SK-N-SH (cell line): ENCODE data around the gene RND3. TPM values are rescaled to one million over a fixed set of nuclear protein-coding genes. Genes with fewer than 3 reads are reported as not detected.

Experiments used
- CTCF ChIA-PET: fragments of 300-600, 350-600 bp; formaldehyde crosslinking; extraction: SDS; loops from one replicate; lab custom pipeline; 2021; lab: Yijun Ruan, JAX
- POLR2A ChIA-PET: fragments of 350-600 bp; sonication (Branson Sonifier 250); formaldehyde crosslinking; extraction: SDS; loops from one replicate; lab custom pipeline; 2020; ENCODE audit warnings: antibody characterized with exemption, inconsistent platforms; lab: Yijun Ruan, JAX
- DNase-seq: peaks from one replicate; pipeline ENCODE4 v3.0.0; 2012
- H2AFZ ChIP-seq: fragments of 200-600 bp; sonication (generic); 2 replicates; pipeline ENCODE4 v1.8.1; 2016; ENCODE audit warnings: antibody characterized with exemption, mild to moderate bottlenecking, low read depth
- H3F3A ChIP-seq: fragments of 200-600 bp; sonication (generic); replicated peaks from 2 replicates; pipeline ENCODE3; 2016; ENCODE audit warnings: antibody characterized with exemption, mild to moderate bottlenecking; ENCODE audit not compliant: insufficient read depth
- H3K27ac ChIP-seq, 2 experiments: fragments of 200-500 bp in 1 of 2; fragments of 200-600 bp in 1 of 2; sonication (Bioruptor generic) in 1 of 2; sonication (generic), shearing (Covaris generic) in 1 of 2; 2 replicates each; pipeline versions ENCODE4 v1.5.1 to v1.6.1; 2014 to 2016; ENCODE audit warnings: low read depth in 2 of 2, inconsistent platforms in 1 of 2, low read length in 1 of 2, mild to moderate bottlenecking in 1 of 2, mixed read lengths in 1 of 2
- H3K27me3 ChIP-seq: fragments of 200-600 bp; sonication (generic), shearing (Covaris generic); 2 replicates; pipeline ENCODE4 v1.6.1; 2016; ENCODE audit warnings: mixed run types; ENCODE audit not compliant: insufficient read depth
- H3K36me3 ChIP-seq, 2 experiments: fragments of 200-500 bp in 1 of 2; fragments of 200-600 bp in 1 of 2; sonication (Bioruptor generic) in 1 of 2; sonication (generic) in 1 of 2; replicated peaks in 1 of 2; 2 replicates each; pipeline versions ENCODE3 to v1.5.1; 2014 to 2016; ENCODE audit warnings: low read length in 1 of 2, mild to moderate bottlenecking in 1 of 2; ENCODE audit not compliant: insufficient read depth in 2 of 2, control insufficient read depth in 1 of 2
- H3K4me1 ChIP-seq, 2 experiments: fragments of 200-500 bp in 1 of 2; fragments of 200-600 bp in 1 of 2; sonication (Bioruptor generic) in 1 of 2; sonication (generic), shearing (Covaris generic) in 1 of 2; 2 replicates each; pipeline versions ENCODE4 v1.5.1 to v1.6.1; 2014 to 2016; ENCODE audit warnings: low read depth in 1 of 2, low read length in 1 of 2, mixed run types in 1 of 2; ENCODE audit not compliant: insufficient read depth in 2 of 2, control insufficient read depth in 1 of 2
- H3K4me2 ChIP-seq: fragments of 200-600 bp; sonication (generic), shearing (Covaris generic); 2 replicates; pipeline ENCODE4 v1.6.1; 2017; ENCODE audit warnings: mixed run types
- H3K4me3 ChIP-seq, 2 experiments: fragments of 200-500 bp in 1 of 2; fragments of 200-600 bp in 1 of 2; sonication (Bioruptor generic) in 1 of 2; sonication (generic), shearing (Covaris generic) in 1 of 2; 2 replicates each; pipeline versions ENCODE4 v1.5.1 to v1.8.1; 2014 to 2016; ENCODE audit warnings: low read depth in 2 of 2, inconsistent platforms in 1 of 2, low read length in 1 of 2, mild to moderate bottlenecking in 1 of 2, mixed read lengths in 1 of 2, moderate library complexity in 1 of 2
- H3K79me2 ChIP-seq: fragments of 200-600 bp; sonication (generic); 2 replicates; pipeline ENCODE4 v1.8.1; 2017; ENCODE audit warnings: mild to moderate bottlenecking; ENCODE audit not compliant: insufficient read depth
- H3K9ac ChIP-seq: fragments of 200-600 bp; sonication (generic); 2 replicates; pipeline ENCODE4 v1.6.1; 2017; ENCODE audit warnings: mixed run types
- H3K9me2 ChIP-seq: fragments of 200-600 bp; sonication (generic); 2 replicates; pipeline ENCODE4 v1.6.1; 2017; ENCODE audit warnings: mixed run types
- H3K9me3 ChIP-seq: fragments of 200-600 bp; sonication (generic); 2 replicates; pipeline ENCODE4 v1.6.1; 2017; ENCODE audit warnings: mixed run types, mild to moderate bottlenecking, moderate library complexity
- H4K20me1 ChIP-seq: fragments of 200-600 bp; sonication (generic); 2 replicates; pipeline ENCODE4 v1.6.1; 2017; ENCODE audit warnings: mild to moderate bottlenecking, mixed run types; ENCODE audit not compliant: insufficient read depth
- CHD2 ChIP-seq: fragments of 150-350 bp; IDR thresholded peaks from 2 replicates; pipeline ENCODE4 v1.6.1; 2018; ENCODE audit warnings: low read length; ENCODE audit not compliant: partially characterized antibody
- ELF1 ChIP-seq: IDR thresholded peaks from 2 replicates; pipeline ENCODE4 v1.4.0; 2012
- EP300 ChIP-seq, 2 experiments: IDR thresholded peaks; 2 replicates each; pipeline versions ENCODE4 v1.4.0 to v1.6.1; 2012; ENCODE audit warnings: borderline replicate concordance in 1 of 2, low read depth in 1 of 2, low read length in 1 of 2
- EZH2phosphoT487 ChIP-seq: fragments of 200-600 bp; sonication (generic); IDR thresholded peaks from 2 replicates; pipeline ENCODE4 v1.6.1; 2017; ENCODE audit warnings: low read depth, mixed run types, mild to moderate bottlenecking, antibody characterized with exemption, moderate library complexity, borderline replicate concordance
- FOSL2 ChIP-seq: IDR thresholded peaks from 2 replicates; pipeline ENCODE4 v1.4.0; 2012; ENCODE audit warnings: low read depth, mild to moderate bottlenecking, moderate library complexity, borderline replicate concordance
- FOXM1 ChIP-seq: IDR thresholded peaks from 2 replicates; pipeline ENCODE4 v1.4.0; 2012; ENCODE audit warnings: low read depth, mild to moderate bottlenecking
- GABPA ChIP-seq: IDR thresholded peaks from 2 replicates; pipeline ENCODE4 v1.4.0; 2012; ENCODE audit warnings: low read depth, mild to moderate bottlenecking
- NFIC ChIP-seq: IDR thresholded peaks from 2 replicates; pipeline ENCODE4 v1.4.0; 2012; ENCODE audit warnings: borderline replicate concordance
- POLR2AphosphoS5 ChIP-seq: IDR thresholded peaks from 2 replicates; pipeline ENCODE4 v1.6.1; 2012; ENCODE audit warnings: low read depth, low read length
- RAD21 ChIP-seq: IDR thresholded peaks from 2 replicates; pipeline ENCODE4 v1.6.1; 2012; ENCODE audit warnings: mild to moderate bottlenecking, low read length
- SIN3A ChIP-seq: IDR thresholded peaks from 2 replicates; pipeline ENCODE4 v1.6.1; 2012; ENCODE audit warnings: low read depth, mild to moderate bottlenecking, low read length, moderate library complexity, borderline replicate concordance
- TAF1 ChIP-seq: IDR thresholded peaks from 2 replicates; pipeline ENCODE4 v1.6.1; 2012; ENCODE audit warnings: low read depth, mild to moderate bottlenecking, low read length, moderate library complexity, borderline replicate concordance
- TCF12 ChIP-seq: IDR thresholded peaks from 2 replicates; pipeline ENCODE4 v1.4.0; 2012
- WGBS: methylation state at CpG from one replicate; pipeline ENCODE4 v1.1.6; 2017; ENCODE audit warnings: low lambda C conversion rate; 5-methylcytosine and 5-hydroxymethylcytosine counted together
- polyA plus RNA-seq, 3 experiments: library from polyadenylated mRNA; depleted of rRNA; stranded (reverse); fragments of >200 nt; gene quantifications; 2 replicates each; pipeline ENCODE4 v1.2.3, GENCODE V29; 2012
- TF ChIP-seq, protein P1 (sequence below): fragments of 150-350 bp; IDR thresholded peaks from 2 replicates; pipeline ENCODE4 v1.6.1; 2016; ENCODE audit warnings: mild to moderate bottlenecking, low read depth, low read length
- TF ChIP-seq, protein P2 (sequence below): IDR thresholded peaks from 2 replicates; pipeline ENCODE4 v1.4.0; 2012; ENCODE audit warnings: low read depth, borderline replicate concordance
- TF ChIP-seq, protein P3 (sequence below): fragments of 150-350 bp; IDR thresholded peaks from 2 replicates; pipeline ENCODE4 v1.6.1; 2017; ENCODE audit warnings: antibody characterized with exemption, low read length, low read depth, borderline replicate concordance
- TF ChIP-seq, protein P4 (sequence below): IDR thresholded peaks from 2 replicates; pipeline ENCODE4 v1.6.1; 2012; ENCODE audit warnings: mild to moderate bottlenecking, low read depth, low read length, moderate library complexity
- TF ChIP-seq, protein P5 (sequence below): IDR thresholded peaks from 2 replicates; pipeline ENCODE4 v1.4.0; 2012; ENCODE audit warnings: low read depth, borderline replicate concordance

RND3 gene
- polyA plus RNA-seq, 1 of the 3 experiments (the other 2 are of a cell fraction) = 49.7 TPM

DNA sequence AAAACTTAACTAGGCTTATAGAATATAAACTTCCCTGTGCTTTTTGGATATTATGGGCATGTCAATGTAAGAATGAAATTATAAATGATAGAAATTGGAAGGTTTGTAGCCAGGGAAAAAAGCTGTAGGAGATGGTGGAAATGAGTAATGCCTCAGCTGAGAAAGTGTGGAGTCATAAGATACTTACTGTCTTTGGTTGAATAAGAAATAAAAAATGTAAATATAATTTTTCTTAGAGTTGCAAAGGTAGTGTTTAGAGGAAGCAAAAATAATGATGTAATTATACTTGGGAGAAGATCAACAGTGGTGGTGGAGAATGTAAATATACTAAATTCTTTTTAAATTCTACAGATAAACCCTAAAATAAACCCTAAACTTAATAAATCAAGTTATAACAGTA, 26.2 kb upstream of the RND3 start (continued):
- TF ChIP-seq EP300 (IDR thresholded peaks at IDR 0.05; ENCODE audit: borderline replicate concordance in 1 of 2, low read depth in 1 of 2, low read length in 1 of 2) = peak in 1 of 2 experiments; percentile 17; a peak in 1 of 4 replicates
- TF ChIP-seq RAD21 = no peak
- TF ChIP-seq, protein P1, sequence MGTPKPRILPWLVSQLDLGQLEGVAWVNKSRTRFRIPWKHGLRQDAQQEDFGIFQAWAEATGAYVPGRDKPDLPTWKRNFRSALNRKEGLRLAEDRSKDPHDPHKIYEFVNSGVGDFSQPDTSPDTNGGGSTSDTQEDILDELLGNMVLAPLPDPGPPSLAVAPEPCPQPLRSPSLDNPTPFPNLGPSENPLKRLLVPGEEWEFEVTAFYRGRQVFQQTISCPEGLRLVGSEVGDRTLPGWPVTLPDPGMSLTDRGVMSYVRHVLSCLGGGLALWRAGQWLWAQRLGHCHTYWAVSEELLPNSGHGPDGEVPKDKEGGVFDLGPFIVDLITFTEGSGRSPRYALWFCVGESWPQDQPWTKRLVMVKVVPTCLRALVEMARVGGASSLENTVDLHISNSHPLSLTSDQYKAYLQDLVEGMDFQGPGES = no peak
- TF ChIP-seq TCF12 = 0 out of 2 replicates have a peak, but pooled peaks have one; percentile 16
- TF ChIP-seq TAF1 = no peak
- TF ChIP-seq, protein P2, sequence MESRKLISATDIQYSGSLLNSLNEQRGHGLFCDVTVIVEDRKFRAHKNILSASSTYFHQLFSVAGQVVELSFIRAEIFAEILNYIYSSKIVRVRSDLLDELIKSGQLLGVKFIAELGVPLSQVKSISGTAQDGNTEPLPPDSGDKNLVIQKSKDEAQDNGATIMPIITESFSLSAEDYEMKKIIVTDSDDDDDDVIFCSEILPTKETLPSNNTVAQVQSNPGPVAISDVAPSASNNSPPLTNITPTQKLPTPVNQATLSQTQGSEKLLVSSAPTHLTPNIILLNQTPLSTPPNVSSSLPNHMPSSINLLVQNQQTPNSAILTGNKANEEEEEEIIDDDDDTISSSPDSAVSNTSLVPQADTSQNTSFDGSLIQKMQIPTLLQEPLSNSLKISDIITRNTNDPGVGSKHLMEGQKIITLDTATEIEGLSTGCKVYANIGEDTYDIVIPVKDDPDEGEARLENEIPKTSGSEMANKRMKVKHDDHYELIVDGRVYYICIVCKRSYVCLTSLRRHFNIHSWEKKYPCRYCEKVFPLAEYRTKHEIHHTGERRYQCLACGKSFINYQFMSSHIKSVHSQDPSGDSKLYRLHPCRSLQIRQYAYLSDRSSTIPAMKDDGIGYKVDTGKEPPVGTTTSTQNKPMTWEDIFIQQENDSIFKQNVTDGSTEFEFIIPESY = no peak
- TF ChIP-seq SIN3A = no peak
- no peak for TF ChIP-seq ELF1
- TF ChIP-seq FOSL2 = peak; percentile 38; the same call in 1 of the 2 replicates
- TF ChIP-seq NFIC = no peak
- TF ChIP-seq CHD2 = no peak
- no peak for TF ChIP-seq EZH2phosphoT487
- TF ChIP-seq, all 33 proteins: peak for 3

DNA sequence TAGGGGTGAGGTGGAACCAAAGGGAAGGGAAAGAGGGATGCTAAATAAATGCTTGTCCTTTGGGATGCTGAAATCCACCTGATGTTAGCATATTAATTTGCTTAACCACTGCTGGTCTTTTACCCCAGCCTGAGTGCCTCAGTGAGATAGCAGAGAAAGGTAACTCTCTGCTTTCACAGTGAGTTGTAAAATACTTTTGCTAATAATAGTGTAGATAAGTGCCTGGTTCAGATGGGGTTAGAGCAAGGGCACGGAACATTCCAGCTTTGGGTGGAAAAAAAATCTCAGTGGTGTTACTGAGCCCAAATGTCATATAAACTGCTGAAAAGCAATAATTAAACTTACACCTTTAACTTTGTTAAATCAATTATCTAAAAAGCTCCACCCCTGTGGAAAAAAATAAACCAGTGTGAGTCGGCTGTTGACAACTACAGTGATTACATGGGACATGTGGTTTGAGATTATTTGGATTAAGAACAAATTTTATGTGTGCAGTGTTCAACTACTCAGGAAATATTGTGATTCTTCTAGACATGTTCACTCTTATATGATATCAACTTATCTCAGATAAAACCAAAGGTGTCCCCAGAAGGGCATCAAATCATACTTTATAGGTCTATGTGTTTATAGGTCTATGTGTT, 21.1 kb upstream of the RND3 start:
- Histone ChIP-seq H3K4me1 (peaks cover 0 to 5% of the 10 kb centered on the region in 2 experiments; a peak in 2 of 4 replicates), H3K79me2 (no peaks in the 10 kb centered on the region), H3F3A (peaks cover 4% of the 10 kb centered on the region), H3K4me2 (no peak overlapping the region), H3K4me3 (no peak overlapping the region), H4K20me1 (no peaks in the 10 kb centered on the region), H2AFZ (no peak overlapping the region), H3K27ac (no peak overlapping the region), H3K9me2 (no peaks in the 10 kb centered on the region), H3K36me3 (no peaks in the 10 kb centered on the region), H3K27me3 (no peaks in the 10 kb centered on the region), H3K9ac (no peak overlapping the region), H3K9me3 (no peaks in the 10 kb centered on the region)
- 98% methylated on average over 2 of the region's 2 CpGs for WGBS
- ChIA-PET POLR2A (no interaction called here), CTCF (no interaction called here)
- no peak for DNase-seq
- TF ChIP-seq, protein P1 = no peak
- TF ChIP-seq ELF1 (no peak), POLR2AphosphoS5 (no peak), RAD21 (no peak), EZH2phosphoT487 (no peak), CHD2 (no peak), GABPA (no peak), SIN3A (no peak), EP300 (IDR thresholded peaks at IDR 0.05; ENCODE audit: borderline replicate concordance in 1 of 2, low read depth in 1 of 2, low read length in 1 of 2) (no peak), FOSL2 (no peak), FOXM1 (no peak), TCF12 (no peak)
- TF ChIP-seq, protein P3, sequence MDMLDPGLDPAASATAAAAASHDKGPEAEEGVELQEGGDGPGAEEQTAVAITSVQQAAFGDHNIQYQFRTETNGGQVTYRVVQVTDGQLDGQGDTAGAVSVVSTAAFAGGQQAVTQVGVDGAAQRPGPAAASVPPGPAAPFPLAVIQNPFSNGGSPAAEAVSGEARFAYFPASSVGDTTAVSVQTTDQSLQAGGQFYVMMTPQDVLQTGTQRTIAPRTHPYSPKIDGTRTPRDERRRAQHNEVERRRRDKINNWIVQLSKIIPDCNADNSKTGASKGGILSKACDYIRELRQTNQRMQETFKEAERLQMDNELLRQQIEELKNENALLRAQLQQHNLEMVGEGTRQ = no peak
- TF ChIP-seq, protein P4, sequence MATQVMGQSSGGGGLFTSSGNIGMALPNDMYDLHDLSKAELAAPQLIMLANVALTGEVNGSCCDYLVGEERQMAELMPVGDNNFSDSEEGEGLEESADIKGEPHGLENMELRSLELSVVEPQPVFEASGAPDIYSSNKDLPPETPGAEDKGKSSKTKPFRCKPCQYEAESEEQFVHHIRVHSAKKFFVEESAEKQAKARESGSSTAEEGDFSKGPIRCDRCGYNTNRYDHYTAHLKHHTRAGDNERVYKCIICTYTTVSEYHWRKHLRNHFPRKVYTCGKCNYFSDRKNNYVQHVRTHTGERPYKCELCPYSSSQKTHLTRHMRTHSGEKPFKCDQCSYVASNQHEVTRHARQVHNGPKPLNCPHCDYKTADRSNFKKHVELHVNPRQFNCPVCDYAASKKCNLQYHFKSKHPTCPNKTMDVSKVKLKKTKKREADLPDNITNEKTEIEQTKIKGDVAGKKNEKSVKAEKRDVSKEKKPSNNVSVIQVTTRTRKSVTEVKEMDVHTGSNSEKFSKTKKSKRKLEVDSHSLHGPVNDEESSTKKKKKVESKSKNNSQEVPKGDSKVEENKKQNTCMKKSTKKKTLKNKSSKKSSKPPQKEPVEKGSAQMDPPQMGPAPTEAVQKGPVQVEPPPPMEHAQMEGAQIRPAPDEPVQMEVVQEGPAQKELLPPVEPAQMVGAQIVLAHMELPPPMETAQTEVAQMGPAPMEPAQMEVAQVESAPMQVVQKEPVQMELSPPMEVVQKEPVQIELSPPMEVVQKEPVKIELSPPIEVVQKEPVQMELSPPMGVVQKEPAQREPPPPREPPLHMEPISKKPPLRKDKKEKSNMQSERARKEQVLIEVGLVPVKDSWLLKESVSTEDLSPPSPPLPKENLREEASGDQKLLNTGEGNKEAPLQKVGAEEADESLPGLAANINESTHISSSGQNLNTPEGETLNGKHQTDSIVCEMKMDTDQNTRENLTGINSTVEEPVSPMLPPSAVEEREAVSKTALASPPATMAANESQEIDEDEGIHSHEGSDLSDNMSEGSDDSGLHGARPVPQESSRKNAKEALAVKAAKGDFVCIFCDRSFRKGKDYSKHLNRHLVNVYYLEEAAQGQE = no peak
- TF ChIP-seq, protein P5, sequence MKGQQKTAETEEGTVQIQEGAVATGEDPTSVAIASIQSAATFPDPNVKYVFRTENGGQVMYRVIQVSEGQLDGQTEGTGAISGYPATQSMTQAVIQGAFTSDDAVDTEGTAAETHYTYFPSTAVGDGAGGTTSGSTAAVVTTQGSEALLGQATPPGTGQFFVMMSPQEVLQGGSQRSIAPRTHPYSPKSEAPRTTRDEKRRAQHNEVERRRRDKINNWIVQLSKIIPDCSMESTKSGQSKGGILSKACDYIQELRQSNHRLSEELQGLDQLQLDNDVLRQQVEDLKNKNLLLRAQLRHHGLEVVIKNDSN = no peak
